Measurements from ENCODE around the gene SLC4A4. TPM values are rescaled to one million over a fixed set of nuclear protein-coding genes. Genes with fewer than 3 reads are reported as not detected.

SLC4A4 gene
- total RNA-seq, 1 experiment from 2014 or later = 0.92 TPM

DNA sequence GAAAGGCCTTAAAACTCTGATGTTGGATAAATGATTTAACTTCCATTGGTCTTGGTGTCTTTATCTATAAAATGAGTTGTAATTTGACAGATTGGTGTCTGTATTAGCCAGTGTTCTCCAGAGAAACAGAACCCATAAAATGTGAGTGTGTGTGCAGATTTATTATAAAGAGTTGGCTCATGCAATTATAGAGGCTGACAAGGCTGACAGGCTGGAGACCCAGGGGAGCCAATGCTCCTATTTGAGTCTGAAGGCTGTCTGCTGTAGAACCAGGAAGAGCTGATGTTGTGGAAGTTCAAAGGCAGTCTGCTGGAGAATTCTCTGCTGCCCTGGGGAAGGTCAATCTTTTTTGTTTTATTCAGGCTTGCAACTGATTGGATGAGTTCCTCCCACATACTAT is 131.7 kb downstream of the SLC4A4 start:
- TF ChIP-seq CTCF (conservative IDR thresholded peaks at IDR 0.05) = no peak
- Mint-ChIP-seq H3K36me3 (ENCODE audit: insufficient read depth in 1 of 3, low read depth in 3 of 3) (no peaks in the 10 kb centered on the region), H3K4me1 (no peaks in the 10 kb centered on the region), H3K9me3 (no peaks in the 10 kb centered on the region), H3K27ac (no peak overlapping the region), H3K27me3 (ENCODE audit: low read depth) (no peaks in the 10 kb centered on the region), H3K4me3 (no peak overlapping the region)
- no peak overlapping the region for H3K18ac ChIP-seq (ENCODE audit: insufficient read length, low read depth, low read length)
- H3K14ac ChIP-seq (ENCODE audit: insufficient read depth, low read length) = no peak overlapping the region
- no peak overlapping the region for H4K8ac ChIP-seq (replicated peaks; ENCODE audit: insufficient read length, low read depth, low read length)
- no peak overlapping the region for H3K9ac ChIP-seq (ENCODE audit: extremely low read depth, insufficient read length, low read length)
- no peak overlapping the region for H2BK15ac ChIP-seq (ENCODE audit: low read depth, low read length)
- no peak overlapping the region for H3K4me2 ChIP-seq (ENCODE audit: insufficient read depth, insufficient read length, low read length)
- H2BK120ac ChIP-seq (ENCODE audit: low read depth, low read length, poor library complexity, severe bottlenecking) = no peak overlapping the region
- H3K9me3 ChIP-seq (ENCODE audit: control insufficient read depth, low read depth, low read length) = no peaks in the 10 kb centered on the region
- H4K91ac ChIP-seq (ENCODE audit: insufficient read length, low read depth, low read length) = no peak overlapping the region
- H3T11ph ChIP-seq (ENCODE audit: low read length) = no peak overlapping the region
- H4K20me1 ChIP-seq (ENCODE audit: control insufficient read depth, insufficient read depth, insufficient read length) = no peaks in the 10 kb centered on the region
- H3K23ac ChIP-seq (ENCODE audit: insufficient read length, low read depth, low read length) = no peak overlapping the region
- no peak overlapping the region for H3K4ac ChIP-seq (ENCODE audit: low read depth, low read length)
- no peak overlapping the region for H2BK20ac ChIP-seq (ENCODE audit: low read depth, low read length, poor library complexity, severe bottlenecking)
- DNase-seq = no peak
- H3K23me2 ChIP-seq (ENCODE audit: insufficient read length, low read depth, low read length, poor library complexity, severe bottlenecking) = no peaks in the 10 kb centered on the region
- no peak overlapping the region for H2BK5ac ChIP-seq (ENCODE audit: insufficient read length, low read length)
- H2AK5ac ChIP-seq (ENCODE audit: insufficient read length, low read length) = no peak overlapping the region
- H3K4me1 ChIP-seq (ENCODE audit: insufficient read depth, low read length) = no peaks in the 10 kb centered on the region
- H2BK12ac ChIP-seq (ENCODE audit: insufficient read length, low read depth, low read length) = no peak overlapping the region
- no peak overlapping the region for H3K27ac ChIP-seq (ENCODE audit: insufficient read length, low read depth, low read length)
- H3K56ac ChIP-seq (ENCODE audit: insufficient read length, low read depth, low read length) = no peak overlapping the region
- H2AFZ ChIP-seq (ENCODE audit: low read length) = no peak overlapping the region
- no peaks in the 10 kb centered on the region for H3K79me1 ChIP-seq (ENCODE audit: insufficient read depth, low read depth, low read length, poor library complexity, severe bottlenecking)
- no peaks in the 10 kb centered on the region for H3K79me2 ChIP-seq (ENCODE audit: insufficient read depth, low read length)
- no peaks in the 10 kb centered on the region for H3K27me3 ChIP-seq (ENCODE audit: insufficient read depth, low read length)
- no peak overlapping the region for H4K5ac ChIP-seq (ENCODE audit: insufficient read length, low read depth, low read length)

Data from H9 (cell line).